Activated CD8-positive, alpha-beta memory T cell treated with anti-CD3 and anti-CD28 coated beads for 1 hour (primary cell): ENCODE data around the gene MECR.
"Not testable (repeated sequence)": the region's sequence is repeated elsewhere in the genome, so short reads cannot be mapped to it uniquely, and the experiment has no call there.

ENCODE experiments used
- DNase-seq, 2 donors: peaks; one replicate each; pipeline ENCODE4 v3.0.0-alpha.2; 2020; ENCODE audit warnings: low read depth in 1 of 2; ENCODE audit errors: extremely low read depth in 1 of 2

The MECR gene

DNA sequence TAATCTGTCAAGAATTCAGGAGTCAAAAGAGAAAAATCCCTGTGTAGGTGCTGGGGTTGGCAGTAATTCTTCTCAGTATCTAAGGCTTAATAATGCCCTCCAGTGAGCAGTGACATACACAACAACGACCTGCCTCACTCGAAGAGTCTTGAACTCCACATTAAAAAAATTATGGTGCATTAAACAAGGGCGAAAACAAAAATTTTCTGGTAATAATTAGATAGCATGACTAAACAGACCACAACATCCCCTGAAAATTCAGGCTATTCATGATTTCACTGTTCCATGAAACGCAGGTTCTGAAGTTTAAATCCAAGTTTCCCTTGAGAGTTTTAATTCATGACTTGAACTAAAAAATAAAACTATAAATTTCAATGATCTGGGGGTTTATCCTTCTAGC, 54.2 kb downstream of the MECR start:
- no peak for DNase-seq

DNA sequence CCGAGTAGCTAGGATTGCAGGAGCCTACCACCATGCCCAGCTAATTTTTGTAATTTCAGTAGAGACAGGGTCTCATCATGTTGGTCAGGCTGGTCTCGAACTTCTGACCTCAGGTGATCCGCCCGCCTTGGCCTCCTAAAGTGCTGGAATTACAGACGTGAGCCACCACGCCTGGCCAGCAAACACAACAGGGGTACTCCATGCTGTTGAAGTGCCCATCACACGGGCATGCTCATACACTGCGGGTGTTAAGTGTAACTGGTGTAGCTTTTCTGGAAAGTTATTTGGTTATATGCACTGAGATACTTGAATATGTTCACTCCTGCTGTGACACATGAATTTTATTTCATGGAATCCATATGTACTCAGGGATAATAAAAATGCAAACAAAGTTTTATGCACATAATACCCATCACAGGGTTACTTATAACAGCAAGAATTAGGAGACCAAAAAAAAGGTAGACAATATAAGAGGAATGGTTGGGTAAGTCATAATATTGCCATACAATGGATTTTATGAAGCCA, 58.3 kb downstream of the MECR start:
- DNase-seq: no peak

DNA sequence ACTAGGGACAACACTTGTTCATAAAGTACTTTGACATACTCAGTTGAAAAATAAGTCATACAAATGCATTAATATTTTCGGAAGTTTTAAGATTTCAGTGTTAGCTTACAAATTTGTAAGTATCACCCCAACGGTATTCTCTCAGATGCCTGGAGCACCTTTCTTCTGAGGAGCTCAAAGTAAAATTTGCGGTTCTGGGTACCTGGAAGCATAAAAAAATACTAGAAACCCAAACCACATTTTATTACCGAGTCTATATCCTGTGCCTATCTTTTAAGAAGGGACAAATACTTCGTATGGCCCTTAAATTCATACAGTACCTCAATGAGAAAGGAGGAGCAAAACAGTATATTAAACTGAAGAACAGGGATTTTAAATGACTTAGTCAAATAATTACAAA, 59.2 kb downstream of the MECR start:
- no peak for DNase-seq

DNA sequence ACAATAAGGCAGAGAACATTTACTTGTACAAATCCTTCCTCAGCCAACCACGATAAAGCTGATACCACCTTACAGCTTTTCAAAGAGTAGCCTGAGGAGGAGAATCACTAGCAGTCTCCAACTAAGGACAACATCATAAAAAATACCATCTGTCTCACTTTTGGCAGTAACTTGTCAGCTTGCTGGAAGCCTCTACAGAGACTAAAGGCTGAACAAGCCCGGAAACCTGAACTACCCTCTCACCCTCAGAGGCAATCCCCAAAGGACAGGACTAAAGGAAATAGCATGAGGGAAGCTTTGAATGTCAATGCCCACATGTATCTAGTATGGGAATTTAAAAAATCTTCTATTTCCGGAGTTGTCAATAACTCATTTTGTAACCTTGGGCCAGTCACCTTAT, 59.6 kb downstream of the MECR start:
- DNase-seq: no peak

DNA sequence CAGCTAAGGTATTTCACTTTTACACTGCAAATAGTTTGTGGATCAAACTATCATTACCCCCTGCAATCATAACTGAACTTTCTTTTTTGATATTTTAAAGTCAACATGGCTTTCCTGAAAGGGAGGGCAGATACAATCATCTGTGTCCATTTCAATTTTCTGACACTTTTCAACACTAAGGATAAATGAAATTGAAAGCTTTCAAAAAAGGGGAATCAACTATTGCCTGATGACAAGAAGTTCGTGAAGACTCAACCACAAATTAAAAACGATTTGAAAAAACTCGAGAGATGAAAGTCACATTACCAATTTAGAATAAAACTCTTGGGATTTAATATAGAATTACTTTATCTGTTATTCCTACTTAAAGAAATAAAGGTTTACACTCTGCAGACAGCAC, 60.8 kb downstream of the MECR start:
- DNase-seq: no peak

DNA sequence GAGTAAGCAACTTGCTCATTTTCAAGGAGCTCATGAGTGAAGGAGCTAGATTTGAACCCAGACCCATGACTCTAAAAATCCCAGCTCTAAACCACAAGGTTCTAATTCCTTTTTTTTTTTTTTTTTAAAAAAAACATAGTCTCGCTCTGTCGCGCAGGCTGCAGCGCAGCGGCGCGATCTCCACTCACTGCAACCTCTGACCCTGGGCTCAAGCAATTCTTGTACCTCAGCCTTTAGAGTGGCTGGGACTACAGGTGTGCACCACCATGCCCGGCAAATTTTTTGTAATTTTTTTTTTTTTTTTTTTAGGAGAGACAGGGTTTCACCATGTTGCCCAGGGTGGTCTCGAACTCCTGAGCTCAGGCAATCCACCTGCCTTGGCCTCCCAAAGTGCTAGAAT, 62.8 kb downstream of the MECR start:
- no peak for DNase-seq

DNA sequence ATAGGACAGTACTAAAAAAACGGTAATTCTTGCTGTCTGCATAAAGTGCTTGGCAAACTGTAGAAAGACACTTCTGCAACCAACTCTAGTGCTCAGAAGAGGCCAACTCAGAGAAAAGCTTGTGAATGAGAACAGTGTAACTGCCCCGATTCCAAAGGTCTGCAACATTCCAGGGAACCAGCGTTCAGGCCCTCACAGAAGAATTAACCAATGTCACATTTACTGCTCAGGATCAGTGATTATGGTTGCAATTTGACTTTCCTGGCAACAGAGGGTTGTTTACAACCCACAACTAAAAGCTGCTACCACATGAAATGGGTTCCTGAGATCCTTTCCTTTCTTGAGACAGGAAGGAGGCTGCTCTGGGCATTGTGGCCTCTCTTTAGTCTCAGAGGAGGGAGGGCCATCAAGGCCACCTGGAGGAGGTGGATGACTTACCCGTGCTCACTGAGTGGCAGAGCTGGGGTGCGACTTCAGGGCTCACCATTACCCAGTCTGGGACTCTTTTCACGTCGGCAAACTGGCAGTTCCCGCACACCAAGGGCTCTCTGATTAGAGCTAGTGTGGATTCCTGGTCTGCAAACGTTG, 64.3 kb downstream of the MECR start:
- no peak for DNase-seq

DNA sequence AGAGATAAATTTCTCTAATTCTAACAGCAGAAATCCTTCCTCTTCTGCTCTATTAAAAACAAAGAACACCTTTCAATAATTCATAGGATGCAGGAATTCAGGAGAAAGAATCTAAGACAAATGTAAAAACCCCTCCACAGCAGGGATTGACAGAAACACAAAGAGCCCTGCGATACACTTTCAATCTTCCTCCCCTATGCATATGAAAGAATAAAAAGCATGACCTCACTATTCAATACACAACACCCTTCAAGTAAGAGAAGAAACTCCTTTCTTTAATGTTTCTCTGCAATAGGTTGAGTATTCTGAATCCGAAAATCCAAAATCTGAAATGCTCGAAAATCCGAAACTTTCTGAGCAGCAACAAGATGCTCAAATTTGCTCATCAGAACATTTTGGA, 66.1 kb downstream of the MECR start:
- no peak for DNase-seq

DNA sequence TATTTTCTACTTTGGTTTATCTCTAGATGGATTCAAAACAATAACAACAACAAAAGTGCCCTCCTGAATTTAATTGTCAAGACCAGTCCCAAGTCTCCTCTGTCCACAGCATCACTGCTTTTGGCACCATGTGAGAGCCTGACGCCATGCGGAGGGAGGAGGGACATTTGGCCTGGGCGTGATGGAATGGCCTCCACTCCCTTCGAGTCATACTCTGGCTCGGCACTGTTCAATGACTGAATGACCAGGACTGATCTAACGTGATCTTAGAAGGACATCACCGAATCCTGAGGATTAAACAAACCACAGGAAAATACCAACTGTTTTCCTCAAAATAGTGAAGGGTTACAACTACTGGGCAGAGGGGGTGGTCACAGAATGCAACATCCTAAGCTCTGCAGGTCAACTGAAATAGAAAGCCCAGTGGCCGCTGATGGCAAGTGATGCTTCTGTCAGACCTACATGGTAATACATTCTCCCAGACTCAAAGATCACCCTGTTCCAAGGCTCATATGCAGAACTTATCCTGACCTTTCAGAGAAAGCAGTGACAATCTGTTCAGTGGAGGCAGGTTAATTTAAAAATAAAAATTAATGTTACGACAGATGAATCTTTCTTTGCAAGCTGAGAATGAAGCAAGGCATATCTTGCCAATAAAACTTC, 68.1 kb downstream of the MECR start:
- DNase-seq: no peak

DNA sequence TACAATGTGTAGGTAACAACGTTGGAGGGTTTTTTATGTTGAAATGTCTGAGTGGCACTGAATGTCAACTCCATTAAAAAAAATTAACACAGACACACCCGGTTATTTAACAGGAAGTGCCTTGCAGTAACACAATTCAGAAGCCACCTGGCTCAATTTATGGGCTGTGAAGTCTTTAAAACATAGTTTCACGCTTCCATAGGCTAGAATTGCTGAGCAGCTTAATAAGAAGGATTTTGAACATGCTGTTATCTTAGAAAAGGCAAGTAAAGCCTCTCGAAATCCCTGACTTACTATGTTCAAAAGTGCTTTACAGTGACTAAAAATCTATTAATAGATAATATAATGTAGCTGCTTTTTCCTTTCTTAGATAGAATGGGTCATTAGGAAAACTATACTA, 68.7 kb downstream of the MECR start:
- DNase-seq: no peak

DNA sequence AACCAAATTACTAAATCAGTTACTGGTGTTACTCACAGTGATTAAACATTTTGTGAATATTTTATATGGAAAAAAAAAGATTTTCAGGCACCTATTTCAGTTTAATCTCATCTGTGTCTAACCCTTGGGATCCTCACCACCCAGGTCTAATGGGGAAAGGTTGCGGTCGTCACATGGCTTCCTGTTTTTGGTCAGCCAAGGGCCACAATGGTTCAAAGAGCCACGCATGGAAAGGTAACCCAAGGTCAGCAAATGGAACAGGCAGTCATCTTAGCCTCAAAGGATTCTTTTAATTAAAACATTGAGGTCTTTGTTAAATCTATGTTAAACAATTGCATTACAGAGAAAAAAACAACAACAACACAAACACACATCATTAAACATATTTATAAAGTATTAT, 71.0 kb downstream of the MECR start:
- no peak for DNase-seq

DNA sequence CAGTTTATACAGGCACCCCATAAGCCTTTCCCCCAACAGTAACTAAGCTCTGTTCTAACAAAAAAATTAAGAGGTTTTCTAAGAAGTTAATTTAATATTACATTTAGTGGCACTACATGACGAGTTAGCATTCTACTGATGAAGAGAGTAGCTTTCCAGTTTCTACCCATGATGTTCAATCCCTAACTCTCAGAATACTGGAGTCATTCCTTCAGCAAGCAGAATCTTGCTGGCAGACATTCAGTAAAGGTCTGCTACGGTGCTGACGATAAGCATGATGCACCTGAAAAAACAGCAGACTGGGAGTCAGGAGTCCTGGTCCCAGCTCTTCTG, 73.5 kb downstream of the MECR start:
- no peak for DNase-seq

DNA sequence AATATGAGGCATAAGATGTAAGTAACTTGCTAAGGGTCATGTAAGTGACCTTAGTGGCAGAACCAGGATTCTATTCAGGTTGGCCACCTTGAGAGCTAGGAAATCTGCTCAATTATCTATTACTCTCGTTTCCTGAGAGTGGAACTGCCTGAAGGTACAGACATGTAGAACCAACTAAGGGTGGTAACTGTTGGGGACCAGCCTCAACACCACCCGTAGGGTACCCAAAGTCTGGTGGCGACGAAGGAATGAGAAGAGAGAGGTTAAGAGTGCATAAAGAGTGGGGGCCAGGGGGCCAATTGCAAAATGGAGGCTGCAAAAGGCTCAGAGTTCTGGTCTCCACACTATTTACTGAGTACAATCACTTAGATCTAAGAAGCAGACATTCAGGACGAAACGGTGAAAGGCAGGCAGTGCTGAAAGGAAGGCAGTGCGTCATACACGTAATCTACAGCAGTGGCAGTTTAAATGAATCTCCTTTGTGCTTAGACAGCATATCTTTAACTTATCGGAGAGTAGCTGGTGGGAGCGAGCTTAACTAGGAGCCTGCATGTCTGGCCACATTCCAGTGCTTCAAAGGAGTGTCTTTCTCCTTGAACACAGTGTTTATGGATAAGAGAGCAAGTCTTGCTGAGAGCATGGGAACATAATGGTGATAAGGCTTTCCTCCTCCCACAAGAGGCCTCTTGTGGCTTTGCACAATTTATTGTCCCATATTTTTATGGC, 74.0 kb downstream of the MECR start:
- no peak for DNase-seq

DNA sequence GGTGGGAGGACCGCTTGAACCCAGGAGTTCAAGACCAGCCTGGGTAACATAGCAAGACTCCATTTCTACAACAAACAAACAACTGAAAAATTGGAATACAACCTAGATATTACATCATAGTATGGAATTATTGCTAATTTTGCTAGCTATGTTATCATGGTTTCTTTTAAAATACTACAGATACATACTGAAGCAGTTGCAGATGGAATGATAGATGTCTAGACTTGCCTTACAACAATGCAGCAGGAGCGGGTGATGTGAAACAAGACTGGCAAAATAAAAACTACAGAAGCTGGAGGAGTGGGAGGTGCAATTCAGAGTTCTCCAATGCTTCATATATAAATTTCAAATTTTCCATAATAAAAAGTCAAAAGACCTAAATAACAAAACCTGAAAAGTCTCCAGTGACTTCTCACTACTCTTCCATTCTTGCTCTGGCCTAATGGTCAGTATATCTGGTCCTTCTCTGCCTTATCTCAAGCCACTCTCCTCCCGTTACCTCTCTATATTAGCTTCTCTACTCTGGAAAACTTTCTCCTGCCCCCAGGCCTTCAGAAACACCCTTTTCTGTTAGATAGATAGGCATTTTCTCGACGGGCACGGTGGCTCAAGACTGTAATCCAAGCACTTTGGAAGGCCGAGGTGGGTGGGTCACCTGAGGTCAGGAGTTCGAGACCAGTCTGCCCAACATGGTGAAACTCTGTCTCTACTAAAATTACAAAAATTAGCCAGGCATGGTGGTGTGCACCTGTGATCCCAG, 78.5 kb downstream of the MECR start:
- no peak for DNase-seq

DNA sequence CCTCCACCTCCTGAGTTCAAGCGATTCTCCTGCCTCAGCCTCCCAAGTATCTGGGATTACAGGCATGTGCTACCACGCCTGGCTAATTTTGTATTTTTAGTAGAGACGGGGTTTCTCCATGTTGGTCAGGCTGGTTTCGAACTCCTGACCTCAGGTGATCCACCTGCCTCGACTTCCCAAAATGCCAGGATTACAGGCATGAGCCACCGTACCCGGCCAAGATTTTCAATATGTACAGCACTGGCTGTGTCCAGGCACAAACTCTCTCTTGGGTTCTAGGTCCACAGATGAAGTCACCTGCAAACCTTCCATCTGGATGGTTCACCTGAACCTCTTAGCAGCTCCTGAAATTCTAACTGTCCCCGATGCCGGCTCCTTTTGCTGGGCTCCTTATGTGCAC, 80.4 kb downstream of the MECR start:
- not testable (repeated sequence) for DNase-seq

DNA sequence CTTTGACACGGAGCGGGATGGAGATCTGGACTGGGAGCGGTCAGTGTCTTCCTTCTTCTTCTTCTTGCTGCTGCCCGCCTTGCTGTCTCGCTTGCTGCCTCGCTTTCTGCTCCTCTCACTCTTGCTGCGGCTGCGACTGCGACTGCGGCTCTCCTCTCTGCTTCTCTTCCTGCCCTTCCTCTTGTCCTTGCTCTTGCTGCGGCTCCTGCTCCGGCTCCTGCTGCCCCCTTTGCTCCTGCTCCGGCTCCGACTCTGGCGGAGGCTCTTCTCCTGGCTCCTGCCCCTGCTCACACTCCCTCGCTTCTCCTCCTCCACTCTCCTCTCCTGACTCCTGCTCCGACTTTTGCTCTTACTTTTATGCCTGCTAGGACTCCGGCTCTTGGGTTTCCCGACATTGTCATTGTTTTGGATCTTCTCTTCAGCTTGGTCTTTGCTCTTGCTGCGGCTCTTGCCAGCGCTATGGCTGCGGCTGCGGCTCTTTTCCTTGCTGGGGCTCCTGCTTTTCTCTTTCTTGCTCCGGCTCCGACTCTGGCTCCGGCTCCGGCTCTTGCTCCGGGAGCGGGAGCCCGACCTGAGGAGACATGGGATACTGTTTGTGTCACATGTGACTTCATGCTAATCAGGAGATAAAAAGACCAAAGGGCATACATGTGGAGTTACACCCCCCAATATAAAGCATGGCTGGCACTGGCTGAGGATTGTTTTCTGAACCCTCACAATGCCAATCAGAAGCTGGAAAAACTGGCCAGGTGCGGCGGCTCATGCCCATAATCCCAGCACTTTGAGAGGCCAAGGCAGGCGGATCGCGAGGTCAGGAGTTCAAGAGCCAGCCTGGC, 81.9 kb downstream of the MECR start:
- no peak for DNase-seq

DNA sequence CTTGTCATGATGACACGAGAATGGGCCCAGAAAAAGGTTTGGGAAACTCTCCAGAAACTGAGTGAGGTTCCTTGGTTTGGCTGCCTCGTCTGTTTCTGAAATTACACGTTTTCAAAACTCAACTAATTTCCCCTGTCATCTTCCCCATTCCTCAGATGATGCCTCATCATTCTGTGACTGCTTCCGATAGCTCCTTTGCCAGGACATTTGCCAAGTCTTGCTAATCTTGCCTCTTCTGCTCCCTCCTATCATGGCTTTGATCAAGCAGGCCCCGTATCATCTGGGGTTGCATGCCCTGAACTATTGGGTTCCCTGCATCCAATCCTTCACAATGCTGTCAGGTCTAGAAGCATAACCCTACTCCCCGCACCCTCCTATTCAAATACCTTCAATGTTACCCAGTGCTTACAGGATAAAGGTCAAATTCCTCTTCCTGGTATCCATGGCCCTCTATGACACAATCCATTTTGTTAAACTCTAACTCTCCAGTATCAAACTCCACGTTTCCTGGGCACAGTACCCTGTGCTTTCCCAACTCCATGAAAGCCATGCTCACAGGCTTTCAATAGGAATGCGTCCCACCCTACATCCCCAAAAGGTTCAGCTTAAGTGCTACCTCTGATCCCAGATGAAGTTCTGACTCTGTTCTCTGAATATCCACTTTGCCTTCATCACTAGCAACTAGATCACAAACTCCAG, 84.8 kb downstream of the MECR start:
- no peak for DNase-seq

DNA sequence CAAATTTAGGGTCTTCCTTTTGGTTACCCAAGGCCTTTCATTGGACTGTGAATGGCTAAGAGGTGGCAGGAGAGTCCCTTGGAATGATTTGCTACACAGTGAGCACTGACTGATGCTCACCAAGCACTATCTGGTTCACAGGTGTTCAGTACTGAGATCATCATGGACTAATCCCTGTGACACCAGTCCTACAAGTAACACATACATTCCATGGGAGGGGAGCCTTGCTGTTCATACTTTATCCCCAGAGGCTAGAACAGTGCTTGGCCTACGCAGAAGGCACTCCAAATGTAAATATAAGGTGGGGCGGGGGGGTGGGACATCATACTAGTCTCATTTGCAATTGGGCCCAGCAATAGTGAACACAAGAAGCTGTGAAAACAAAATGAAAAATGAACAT, 86.6 kb downstream of the MECR start:
- DNase-seq: no peak

DNA sequence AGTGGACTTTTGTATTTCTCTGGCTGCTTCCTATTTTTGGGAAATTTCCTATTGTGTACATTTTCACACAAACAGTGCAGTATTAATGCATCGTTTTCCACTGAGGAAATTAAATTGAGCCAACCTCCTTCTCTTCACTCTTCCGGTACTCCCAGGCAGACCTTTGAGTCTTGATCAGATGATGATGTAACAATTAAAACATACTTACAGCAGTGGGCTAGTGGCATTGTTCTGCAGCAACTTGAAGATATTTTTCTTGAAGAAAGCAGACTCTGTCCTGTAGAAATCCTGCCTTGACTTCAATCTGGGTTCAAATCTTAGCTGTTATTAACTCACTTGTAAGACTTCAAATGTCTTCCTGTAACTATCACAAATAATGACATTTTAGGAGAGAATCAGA, 88.0 kb downstream of the MECR start:
- DNase-seq: no peak
